Caki2 (cell line): Measurements from ENCODE around the gene INSRR. TPM values are rescaled to one million over a fixed set of nuclear protein-coding genes. Genes with fewer than 3 reads are reported as not detected.

ENCODE experiments used
- DNase-seq: peaks from one replicate; pipeline ENCODE4 v3.0.0-alpha.2; 2015; ENCODE audit warnings: low read depth
- in situ Hi-C: cut with HindIII; loops from 2 replicates; pipeline ENCODE4 v1.10.0; 2016; ENCODE audit warnings: low sequenced_read_pairs, low pct_unique_long_range_greater_than_20kb, mixed read lengths
- total RNA-seq: library from RNA; depleted of rRNA; stranded (reverse); fragments of >200 nt; shearing (Covaris generic); gene quantifications from 2 replicates; pipeline ENCODE4 v1.2.3, GENCODE V29; 2014; ENCODE audit warnings: low replicate concordance

The INSRR gene
- total RNA-seq, 1 experiment from 2014 or later = 0.03 TPM

DNA sequence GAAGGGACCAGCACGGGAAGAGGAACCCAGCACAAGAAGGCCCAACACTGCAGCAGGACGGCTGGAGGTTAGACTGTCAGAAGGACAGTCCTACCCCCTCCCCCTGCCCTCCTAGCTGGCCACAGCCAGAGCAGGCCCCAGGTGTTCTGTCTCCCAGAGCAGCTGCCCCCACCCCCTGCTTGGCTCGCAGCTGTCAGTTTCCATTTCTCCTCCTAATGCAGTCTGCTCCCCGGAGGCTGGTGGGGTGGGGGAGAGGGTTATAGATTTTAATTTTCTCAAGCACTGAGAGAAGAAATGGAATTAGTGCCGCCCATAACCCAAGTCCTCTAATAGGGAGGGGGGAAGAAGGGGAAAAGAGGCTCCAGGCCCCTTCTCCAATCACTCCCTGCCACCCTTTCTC, 21.6 kb upstream of the INSRR start:
- in situ Hi-C loops = no loop called here

DNA sequence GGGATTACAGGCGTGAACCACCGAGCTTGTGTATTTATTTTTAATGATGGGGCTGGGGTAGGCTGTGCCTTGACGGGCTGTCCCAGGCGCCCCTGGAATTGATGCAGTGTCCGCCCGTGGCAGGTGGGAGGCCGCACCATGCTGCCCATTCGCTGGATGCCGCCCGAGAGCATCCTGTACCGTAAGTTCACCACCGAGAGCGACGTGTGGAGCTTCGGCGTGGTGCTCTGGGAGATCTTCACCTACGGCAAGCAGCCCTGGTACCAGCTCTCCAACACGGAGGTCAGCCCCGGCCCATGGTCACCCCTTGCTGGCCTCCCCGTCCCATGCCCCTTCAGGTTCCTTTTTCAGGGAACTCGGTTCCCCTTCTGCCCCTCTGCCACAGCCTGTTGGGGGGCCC, 21.0 kb upstream of the INSRR start:
- no peak for DNase-seq
- in situ Hi-C loops = no loop called here

More for the DNA sequence above, 21.6 kb upstream of the INSRR start:
- no peak for DNase-seq

DNA sequence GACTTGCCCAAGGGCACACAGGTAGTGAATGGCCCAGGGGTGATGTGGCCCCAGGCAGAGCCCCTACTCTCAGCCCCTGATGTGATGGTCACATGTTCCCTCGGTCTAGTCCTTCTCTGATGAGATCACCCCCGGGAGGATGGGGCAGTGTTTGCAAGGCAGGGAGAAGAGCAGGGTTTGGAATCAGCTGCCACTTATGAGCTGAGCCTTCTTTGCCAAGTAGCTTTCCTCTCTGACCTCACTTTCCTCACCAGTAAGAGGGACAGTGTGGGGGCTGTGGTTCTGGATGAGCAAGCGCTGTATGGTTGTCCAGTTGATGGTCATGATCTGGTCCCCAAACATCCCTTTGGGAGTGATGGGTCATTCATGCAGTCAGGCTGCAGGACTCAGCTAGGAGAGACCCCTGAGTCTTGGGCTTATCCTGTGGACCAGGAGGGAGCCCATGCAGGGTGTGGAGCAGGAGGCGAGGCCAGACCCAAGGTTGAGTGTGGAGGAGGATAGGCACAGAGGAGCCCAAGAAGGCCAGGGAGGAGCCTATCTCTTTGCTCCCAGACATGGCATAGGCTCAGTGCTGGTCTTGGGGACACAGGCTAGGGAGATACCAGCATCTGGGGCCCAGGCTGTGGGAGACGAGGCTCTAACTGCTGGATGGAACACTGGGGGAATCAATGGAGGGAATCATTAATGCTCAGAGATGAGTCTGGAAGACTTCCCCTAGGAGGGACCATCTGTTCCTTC, 18.7 kb upstream of the INSRR start:
- no peak for DNase-seq
- in situ Hi-C loops = no loop called here

DNA sequence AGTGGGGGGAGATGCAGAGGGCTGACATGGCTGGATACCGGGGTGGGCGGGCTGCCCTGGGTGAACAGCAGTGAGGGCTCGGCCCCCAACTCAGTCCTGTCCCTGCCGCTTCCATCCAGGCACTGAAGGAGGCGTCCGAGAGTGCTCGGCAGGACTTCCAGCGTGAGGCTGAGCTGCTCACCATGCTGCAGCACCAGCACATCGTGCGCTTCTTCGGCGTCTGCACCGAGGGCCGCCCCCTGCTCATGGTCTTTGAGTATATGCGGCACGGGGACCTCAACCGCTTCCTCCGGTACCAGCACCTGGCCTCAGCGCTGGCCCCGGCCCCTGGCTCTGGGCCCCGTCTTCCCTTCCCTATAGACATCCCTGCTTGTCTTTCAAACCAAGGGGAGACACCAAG, 17.4 kb upstream of the INSRR start:
- no peak for DNase-seq
- in situ Hi-C loops = no loop called here

DNA sequence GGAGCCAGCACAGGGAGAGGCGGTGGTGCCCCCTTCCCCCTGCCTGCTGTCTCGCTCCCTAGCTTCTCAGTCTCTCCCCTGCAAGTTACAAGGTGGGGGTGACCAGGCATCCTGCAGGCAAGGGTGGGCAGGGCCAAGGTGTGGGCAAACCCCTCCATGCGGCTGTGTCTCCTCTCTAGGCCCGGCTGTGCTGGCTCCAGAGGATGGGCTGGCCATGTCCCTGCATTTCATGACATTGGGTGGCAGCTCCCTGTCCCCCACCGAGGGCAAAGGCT, 16.4 kb upstream of the INSRR start:
- DNase-seq = no peak
- in situ Hi-C loops = no loop called here

DNA sequence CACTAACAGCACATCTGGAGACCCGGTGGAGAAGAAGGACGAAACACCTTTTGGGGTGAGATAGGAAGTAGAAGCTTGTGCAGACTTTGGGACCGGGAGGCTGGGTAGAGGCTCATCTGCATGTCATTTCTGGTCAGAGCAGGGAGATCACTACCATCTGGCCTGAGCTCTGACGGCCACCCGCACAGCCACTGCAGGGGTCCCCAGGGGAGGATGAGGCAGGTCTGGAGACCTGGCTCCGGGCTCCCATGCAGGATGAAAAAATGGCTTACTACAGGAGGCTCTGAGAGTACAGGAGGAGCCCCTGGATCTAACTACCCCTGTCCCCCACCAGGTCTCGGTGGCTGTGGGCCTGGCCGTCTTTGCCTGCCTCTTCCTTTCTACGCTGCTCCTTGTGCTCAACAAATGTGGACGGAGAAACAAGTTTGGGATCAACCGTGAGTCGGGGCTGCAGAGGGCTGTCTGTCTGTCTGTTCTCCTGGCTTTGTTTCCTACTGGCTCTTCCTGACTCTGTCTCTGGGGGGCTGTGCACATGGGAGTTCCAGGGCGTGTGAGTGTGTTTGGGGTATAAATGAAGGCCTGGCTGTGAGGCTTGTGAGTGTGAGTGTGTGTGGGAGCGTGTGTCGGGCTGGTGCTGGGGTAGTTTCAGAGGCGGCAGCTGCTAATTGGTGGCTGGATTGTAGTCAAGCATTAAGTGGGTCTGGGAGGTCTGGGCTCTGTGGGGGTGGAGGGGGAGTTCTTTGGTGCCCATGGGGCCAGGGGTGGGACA, 15.8 kb upstream of the INSRR start:
- no peak for DNase-seq
- in situ Hi-C loops = no loop called here

DNA sequence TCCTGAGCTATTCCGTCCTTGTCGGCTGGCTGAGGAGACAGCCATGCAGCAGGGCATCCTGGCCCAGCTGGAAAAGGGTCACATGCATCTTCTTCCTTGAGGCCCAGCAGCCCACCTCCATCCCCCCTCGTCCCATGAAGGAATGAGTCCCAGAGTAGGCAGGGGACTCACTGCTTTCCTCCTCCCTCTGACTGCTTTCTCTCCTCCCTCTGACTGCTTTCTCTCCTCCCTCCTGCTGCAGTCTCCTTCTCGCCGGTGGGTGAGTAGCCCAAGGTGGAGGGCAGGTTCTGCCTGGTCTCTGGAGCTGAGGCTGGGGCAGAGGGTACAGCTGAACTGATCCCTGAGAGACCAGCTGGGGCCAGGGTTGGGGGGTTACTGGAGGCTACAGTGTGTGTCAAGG, 15.2 kb upstream of the INSRR start:
- in situ Hi-C loops = no loop called here
- DNase-seq = no peak

DNA sequence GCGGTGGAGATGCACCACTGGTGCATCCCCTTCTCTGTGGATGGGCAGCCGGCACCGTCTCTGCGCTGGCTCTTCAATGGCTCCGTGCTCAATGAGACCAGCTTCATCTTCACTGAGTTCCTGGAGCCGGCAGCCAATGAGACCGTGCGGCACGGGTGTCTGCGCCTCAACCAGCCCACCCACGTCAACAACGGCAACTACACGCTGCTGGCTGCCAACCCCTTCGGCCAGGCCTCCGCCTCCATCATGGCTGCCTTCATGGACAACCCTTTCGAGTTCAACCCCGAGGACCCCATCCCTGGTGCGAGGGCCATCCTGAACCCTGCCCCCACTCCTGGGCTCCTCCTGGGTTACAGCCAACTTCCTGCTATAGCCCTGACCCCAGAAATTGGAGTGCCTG, 14.7 kb upstream of the INSRR start:
- in situ Hi-C loops = no loop called here
- DNase-seq = no peak

DNA sequence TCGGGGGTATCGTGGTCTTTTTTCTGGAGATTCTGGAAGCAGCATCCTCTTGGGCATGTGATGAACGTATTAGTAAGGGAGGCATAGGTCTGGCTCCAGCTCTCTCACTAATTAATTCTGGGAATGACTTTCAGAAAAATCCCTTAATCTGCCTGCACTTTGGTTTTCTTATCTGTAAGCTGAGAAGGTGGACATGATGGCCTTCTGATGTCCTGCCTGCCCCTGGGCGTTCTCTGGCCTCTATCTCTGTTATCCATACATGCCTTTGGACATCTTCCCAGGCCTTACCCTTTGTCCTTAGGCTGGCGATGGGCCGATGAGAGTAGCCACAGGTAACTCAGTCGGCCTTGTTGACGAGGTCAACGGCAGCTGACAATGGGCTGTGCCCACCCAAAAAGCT, 10.5 kb upstream of the INSRR start:
- no peak for DNase-seq
- in situ Hi-C loops = no loop called here

DNA sequence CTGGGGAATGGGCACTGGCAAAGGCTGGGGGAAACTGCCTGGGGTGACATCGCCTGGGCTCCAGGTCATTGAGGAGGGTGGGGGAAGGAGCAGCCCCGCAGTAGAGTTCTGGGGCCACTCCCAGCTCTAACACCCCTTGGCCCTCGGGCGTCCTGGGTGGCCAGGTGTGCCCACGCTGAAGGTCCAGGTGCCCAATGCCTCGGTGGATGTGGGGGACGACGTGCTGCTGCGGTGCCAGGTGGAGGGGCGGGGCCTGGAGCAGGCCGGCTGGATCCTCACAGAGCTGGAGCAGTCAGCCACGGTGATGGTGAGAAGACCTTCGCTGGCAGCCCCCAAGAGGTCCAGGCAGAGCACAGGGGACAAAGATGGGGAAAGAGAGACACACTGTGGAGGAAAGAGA, 9.4 kb upstream of the INSRR start:
- in situ Hi-C loops = no loop called here

DNA sequence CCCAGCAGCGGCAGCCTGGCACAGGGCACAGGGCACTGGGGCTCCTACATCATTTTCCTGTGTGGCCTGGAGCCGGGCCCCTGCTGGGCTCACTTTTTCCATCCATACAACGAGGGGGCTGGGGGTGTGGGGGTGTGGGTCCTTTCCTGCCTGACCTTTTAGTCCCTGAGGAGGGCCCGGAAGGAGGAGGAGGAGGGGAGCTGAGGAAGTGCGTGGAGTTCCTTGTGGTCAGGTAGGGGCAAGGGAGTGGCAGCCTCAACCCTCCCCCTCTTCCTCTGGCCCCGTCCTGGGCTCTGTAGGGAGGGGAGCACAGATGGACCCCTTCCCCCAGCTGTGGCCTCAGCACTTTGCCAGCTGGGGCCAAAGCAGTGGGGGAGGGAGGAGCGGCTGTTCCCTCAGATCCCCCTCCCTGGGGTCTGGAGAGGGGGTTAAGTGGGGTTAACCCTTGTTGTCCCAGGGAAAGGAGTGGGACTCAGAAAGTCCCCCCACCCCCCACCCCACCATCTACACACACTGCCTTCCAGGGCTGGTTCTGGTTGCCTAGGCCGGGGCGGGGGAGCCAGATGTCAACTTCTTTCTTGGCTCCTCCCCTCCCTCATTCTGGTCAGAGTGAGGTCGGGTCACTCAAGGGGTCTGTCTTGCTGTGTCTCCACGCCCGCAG, 7.5 kb upstream of the INSRR start:
- in situ Hi-C loops = no loop called here
- no peak for DNase-seq

More for the DNA sequence above, 9.4 kb upstream of the INSRR start:
- no peak for DNase-seq

DNA sequence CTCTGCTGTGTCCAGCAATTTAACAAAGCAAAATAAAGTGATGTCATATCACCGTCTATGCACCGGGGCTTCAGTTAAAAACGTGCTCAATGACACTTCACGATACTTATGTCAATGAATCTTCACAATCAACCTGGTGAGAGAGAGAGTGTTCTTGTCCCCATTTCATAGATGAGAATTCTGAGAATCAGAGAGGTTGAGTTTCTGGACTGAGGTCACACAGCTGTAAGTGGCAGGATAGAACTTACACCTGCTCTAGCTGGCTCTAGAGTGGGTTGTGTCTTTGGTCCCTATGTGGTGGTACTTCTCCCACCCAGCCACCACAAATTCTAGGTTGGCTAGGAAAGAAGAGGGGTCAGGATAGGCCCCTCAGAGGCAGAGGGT, 6.9 kb upstream of the INSRR start:
- DNase-seq = no peak
- in situ Hi-C loops = no loop called here

DNA sequence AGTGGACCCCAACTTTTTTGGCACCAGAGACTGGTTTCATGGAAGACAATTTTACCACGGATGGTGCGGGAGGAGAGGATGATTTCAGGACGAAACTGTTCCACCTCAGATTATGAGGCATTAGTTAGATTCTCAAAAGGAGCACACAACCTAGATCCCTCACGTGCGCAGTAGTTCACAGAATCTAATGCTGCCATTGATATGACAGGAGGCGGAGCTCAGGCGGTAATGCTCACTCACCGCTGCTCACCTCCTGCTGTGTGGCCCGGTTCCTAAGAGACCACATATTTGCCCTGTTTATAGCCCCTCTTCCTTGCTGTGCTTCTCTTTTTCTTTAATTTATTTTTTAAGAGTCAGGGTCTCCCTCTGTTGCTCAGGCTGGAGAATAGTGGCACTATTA, 6.3 kb upstream of the INSRR start:
- in situ Hi-C loops = no loop called here
- DNase-seq = no peak

DNA sequence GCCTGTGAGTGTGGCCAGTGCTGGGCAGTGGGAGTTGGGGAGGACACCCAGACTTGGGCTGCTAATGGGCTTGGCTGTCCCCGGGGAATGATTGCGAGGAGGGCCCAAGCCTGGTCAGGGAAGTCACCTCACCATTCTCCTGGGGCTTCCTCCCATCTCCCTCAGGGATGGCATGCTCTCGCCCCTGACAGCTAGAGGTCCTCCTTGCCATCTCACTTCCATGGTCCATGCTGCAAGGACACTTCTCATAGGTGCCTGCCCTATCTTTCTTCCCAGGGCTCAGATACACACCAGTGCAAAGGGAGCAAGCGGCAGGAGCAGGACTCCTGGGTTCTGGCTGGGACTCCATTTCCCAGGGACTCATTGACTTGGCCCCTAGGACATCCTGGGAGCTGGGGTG, 5.9 kb upstream of the INSRR start:
- in situ Hi-C loops = no loop called here

DNA sequence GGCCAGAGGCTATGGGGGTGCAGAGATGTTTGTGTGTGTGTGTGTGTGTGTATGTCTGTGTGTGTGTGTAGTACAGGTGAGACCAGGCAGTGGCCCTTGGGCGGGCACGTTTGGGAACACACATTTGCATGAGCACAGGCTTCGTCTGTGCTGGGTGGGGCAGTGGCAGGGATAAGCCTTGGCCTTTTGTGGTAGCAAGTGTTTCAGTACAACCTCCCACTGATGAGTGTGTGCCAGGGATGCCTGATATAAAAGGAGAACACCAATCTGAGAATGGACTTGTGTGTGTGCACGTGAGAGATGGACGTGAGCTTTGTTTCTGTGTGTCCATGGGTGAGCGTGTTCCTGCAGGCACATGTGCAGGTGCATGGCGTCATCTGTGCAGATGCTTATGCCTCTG, 4.7 kb upstream of the INSRR start:
- in situ Hi-C loops = no loop called here
- no peak for DNase-seq

More for the DNA sequence above, 5.9 kb upstream of the INSRR start:
- DNase-seq = no peak

DNA sequence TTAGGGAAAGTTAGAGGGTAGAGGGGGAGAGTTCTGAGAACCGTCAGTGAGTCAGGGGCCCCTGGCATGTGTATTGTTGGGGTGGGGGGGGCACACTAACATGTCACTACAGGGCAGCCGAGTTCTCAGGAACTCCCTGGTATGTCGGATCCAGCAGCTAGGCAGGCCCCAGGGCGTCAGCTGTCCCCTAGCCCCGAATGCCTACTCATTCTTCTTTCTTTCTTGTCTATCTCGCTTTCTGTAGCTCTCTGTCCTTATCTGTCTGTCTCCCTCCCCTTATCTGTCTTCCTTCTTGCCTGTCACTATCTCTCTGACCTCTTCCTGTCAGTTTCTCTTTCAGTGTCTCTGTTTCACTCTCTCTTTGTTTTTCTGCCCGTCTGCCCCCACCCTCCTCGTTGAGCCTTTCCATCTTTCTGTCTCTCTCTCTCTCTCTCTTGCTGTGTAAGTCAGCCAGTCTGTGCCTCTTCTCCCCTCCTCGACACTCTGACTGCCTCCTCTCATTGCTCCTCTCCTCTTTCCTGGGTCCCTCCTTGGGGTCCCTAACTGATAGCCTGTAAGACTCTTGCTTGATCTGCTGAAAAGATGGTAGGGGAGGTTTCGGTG, 4.2 kb upstream of the INSRR start:
- in situ Hi-C loops = no loop called here
- DNase-seq = no peak

DNA sequence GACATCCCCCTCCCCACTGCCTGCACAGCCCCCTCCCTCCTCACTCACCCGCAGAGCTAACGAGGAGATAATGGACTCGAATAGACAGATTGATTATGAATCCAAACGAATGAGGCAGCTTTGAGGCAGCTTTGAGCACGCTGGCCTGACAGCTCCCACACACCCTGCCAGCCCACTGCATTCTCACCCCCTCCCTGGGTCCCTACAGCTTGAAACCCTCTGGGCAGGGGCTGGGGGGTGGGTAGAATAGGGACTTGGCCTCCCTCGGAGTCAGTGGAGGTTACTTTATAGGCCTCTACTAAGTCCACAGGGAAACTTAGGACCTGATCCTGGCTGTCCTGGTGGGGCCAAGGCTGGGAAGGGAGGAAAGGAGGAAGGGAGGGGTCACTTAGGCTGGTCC, 3.7 kb upstream of the INSRR start:
- in situ Hi-C loops = no loop called here
- DNase-seq = no peak

DNA sequence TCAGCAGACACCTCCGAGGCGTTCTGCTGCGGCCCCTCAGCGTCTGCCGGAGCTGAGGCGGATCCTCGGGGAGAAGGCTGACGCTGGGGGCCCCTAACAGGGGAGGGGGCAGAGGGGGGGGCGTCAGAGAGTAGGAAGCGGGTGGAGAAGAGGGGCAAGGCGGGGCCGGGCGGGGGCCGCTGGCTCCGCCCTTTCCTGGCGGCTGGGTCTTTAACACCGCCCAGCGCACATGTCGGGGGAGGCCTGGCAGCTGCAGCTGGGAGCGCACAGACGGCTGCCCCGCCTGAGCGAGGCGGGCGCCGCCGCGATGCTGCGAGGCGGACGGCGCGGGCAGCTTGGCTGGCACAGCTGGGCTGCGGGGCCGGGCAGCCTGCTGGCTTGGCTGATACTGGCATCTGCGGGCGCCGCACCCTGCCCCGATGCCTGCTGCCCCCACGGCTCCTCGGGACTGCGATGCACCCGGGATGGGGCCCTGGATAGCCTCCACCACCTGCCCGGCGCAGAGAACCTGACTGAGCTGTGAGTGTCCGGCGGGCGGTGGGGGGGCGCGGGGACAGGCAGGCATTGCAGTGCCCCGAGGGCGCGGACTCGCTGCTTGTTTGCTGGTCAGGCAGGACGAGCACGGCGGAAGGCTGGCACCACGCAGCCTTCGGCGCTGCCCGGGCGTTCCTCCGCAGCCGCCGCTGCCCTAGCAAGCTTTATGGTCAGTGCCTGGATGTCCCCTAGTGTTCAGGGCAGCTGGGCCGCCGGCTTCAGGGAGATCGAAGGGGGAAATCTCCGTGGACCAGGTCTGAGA, 1.9 kb upstream of the INSRR start, which contains the start of gene NTRK1:
NTRK1 (plus strand) TSS at position 238 of the 796 bp plus-strand sequence; CDS start at position 308, 70 bp downstream.
- DNase-seq = peak; percentile 26
- in situ Hi-C loops = no loop called here
